K562 (cell line): Measurements from ENCODE around the gene CDHR2. TPM values are rescaled to one million over a fixed set of nuclear protein-coding genes. Genes with fewer than 3 reads are reported as not detected.

Experiments
- ATAC-seq: fragments of 200-7000 bp; cut with Tn5 transposase; 3 replicates; pipeline ENCODE4 v1.9.1; 2020; ENCODE audit warnings: moderate library complexity
- BruUV-seq: library from RNA; stranded (reverse); fragments of 400-500 nt; replicated peaks from 2 replicates; lab custom pipeline; 2021; lab: Mats Ljungman, UMichigan
- CTCF ChIA-PET: fragments of 300-600 bp; formaldehyde crosslinking; extraction: SDS; loops from one replicate; lab custom pipeline; 2021; ENCODE audit warnings: low intra/inter-chr PET ratio; lab: Yijun Ruan, JAX
- POLR2A ChIA-PET: fragments of 300-600, 350-650 bp; sonication (Branson Sonifier 250); formaldehyde crosslinking; extraction: SDS; loops from one replicate; lab custom pipeline; 2021; ENCODE audit warnings: antibody characterized with exemption, inconsistent platforms; lab: Yijun Ruan, JAX
- DNase-seq, 4 experiments: peaks; one replicate each; pipeline versions ENCODE4 v3.0.0 to v3.0.0-alpha.2; 2011 to 2018; ENCODE audit warnings: low spot score in 3 of 4, mixed read lengths in 3 of 4; ENCODE audit errors: extremely low read depth in 1 of 4
- FAIRE-seq: peaks from 2 replicates; lab custom pipeline; 2011; peaks lifted over from hg19 to GRCh38; lab: Jason Lieb, UNC
- H2AFZ ChIP-seq: 2 replicates; pipeline ENCODE4 v1.6.0; 2011; ENCODE audit warnings: low read depth, low read length, control low read depth, inconsistent platforms
- H3K27ac ChIP-seq: fragments of 200-600 bp; 3 replicates; pipeline ENCODE4 v1.8.0; 2011; ENCODE audit warnings: low read depth, mild to moderate bottlenecking, control low read depth, inconsistent platforms, low read length, moderate library complexity, mixed read lengths; ENCODE audit errors: extremely low read depth
- H3K27me3 ChIP-seq, 2 experiments: fragments of 300-600 bp in 1 of 2; 2 replicates in 1 of 2; 3 replicates in 1 of 2; pipeline versions ENCODE4 v1.6.0 to v1.8.0; 2011; ENCODE audit warnings: inconsistent platforms in 2 of 2, low read length in 2 of 2, mild to moderate bottlenecking in 1 of 2, mixed read lengths in 1 of 2, moderate library complexity in 1 of 2; ENCODE audit not compliant: control insufficient read depth in 2 of 2, insufficient read depth in 2 of 2
- H3K36me3 ChIP-seq: fragments of 300-600 bp; 3 replicates; pipeline ENCODE4 v1.8.0; 2011; ENCODE audit warnings: mild to moderate bottlenecking, low read length, inconsistent platforms; ENCODE audit not compliant: control insufficient read depth, insufficient read depth
- H3K4me1 ChIP-seq, 2 experiments: fragments of 200-600 bp in 1 of 2; replicated peaks in 1 of 2; 2 replicates in 1 of 2; 3 replicates in 1 of 2; pipeline versions ENCODE4 v1.5.1 to v1.8.0; 2011; ENCODE audit warnings: inconsistent platforms in 2 of 2, low read length in 2 of 2, mild to moderate bottlenecking in 1 of 2, mixed read lengths in 1 of 2, moderate library complexity in 1 of 2; ENCODE audit not compliant: control insufficient read depth in 2 of 2, insufficient read depth in 2 of 2
- H3K4me2 ChIP-seq: 2 replicates; pipeline ENCODE4 v1.6.1; 2011; ENCODE audit warnings: low read length, control low read depth, inconsistent platforms, mixed read lengths; ENCODE audit not compliant: insufficient read depth
- H3K4me3 ChIP-seq: fragments of 200-600 bp; sonication (generic), shearing (Covaris generic); 2 replicates; pipeline ENCODE4 v1.5.1; 2016; ENCODE audit warnings: control low read depth, inconsistent platforms
- H3K79me2 ChIP-seq: fragments of 200-600 bp; 3 replicates; pipeline ENCODE4 v1.8.0; 2011; ENCODE audit warnings: low read length, inconsistent platforms; ENCODE audit not compliant: control insufficient read depth, insufficient read depth
- H3K9ac ChIP-seq, 2 experiments: 2 replicates each; pipeline versions ENCODE4 v1.6.0 to v1.6.1; 2011; ENCODE audit warnings: low read depth in 2 of 2, low read length in 2 of 2, control low read depth in 1 of 2, inconsistent platforms in 1 of 2, mild to moderate bottlenecking in 1 of 2, mixed read lengths in 1 of 2; ENCODE audit not compliant: insufficient read depth in 1 of 2
- H3K9me1 ChIP-seq: one replicate; pipeline ENCODE4 v1.6.0; 2011; ENCODE audit warnings: inconsistent platforms, mild to moderate bottlenecking, low read length, moderate library complexity; ENCODE audit not compliant: control insufficient read depth, insufficient read depth
- H3K9me3 ChIP-seq: replicated peaks from 2 replicates; pipeline ENCODE4 v1.5.1; 2011; ENCODE audit warnings: low read depth, low read length, inconsistent platforms; ENCODE audit not compliant: control insufficient read depth, insufficient read depth
- H4K20me1 ChIP-seq: replicated peaks from 2 replicates; pipeline ENCODE4 v1.6.1; 2011; ENCODE audit warnings: low read length, inconsistent platforms, mixed read lengths; ENCODE audit not compliant: control insufficient read depth, insufficient read depth
- ARID1B ChIP-seq: fragments of 450-650 bp; IDR thresholded peaks from 2 replicates; pipeline ENCODE4 v1.6.1; 2016; ENCODE audit warnings: antibody characterized with exemption, mild to moderate bottlenecking, inconsistent platforms
- ESRRA ChIP-seq: fragments of 450-650 bp; IDR thresholded peaks from 2 replicates; pipeline ENCODE4 v1.6.1; 2014; ENCODE audit warnings: low read depth, mild to moderate bottlenecking, moderate library complexity, borderline replicate concordance
- GTF3C2 ChIP-seq: IDR thresholded peaks from 3 replicates; pipeline ENCODE4 v1.6.1; 2011; ENCODE audit warnings: borderline replicate concordance, mild to moderate bottlenecking, moderate library complexity; ENCODE audit not compliant: insufficient read length; ENCODE audit errors: extremely low read depth
- ZNF584 ChIP-seq: fragments of 200-800 bp; sonication (Bioruptor generic); IDR thresholded peaks from 2 replicates; pipeline ENCODE4 v1.6.1; 2016; ENCODE audit warnings: low read depth, mild to moderate bottlenecking, missing genetic modification characterization, missing compliant biosample characterization
- WGBS: fragments of 100-300 bp; shearing (Covaris generic); methylation state at CpG from one replicate; pipeline ENCODE4 v1.1.6; 2016; ENCODE audit warnings: low coverage, mixed read lengths; ENCODE audit not compliant: insufficient coverage; ENCODE audit errors: missing lambda C conversion rate; 5-methylcytosine and 5-hydroxymethylcytosine counted together
- in situ Hi-C: fragments of 300-500 bp; cut with MboI; formaldehyde crosslinking; loops from 4 replicates; pipeline ENCODE4 v1.15.0; 2018; ENCODE audit warnings: inconsistent platforms, mixed read lengths
- intact Hi-C: fragments of 100-400 bp; cut with micrococcal nuclease; formaldehyde crosslinking; loops from 2 replicates; pipeline ENCODE4 v1.14.2; 2022
- polyA plus RNA-seq, 8 experiments: library from polyadenylated mRNA; depleted of rRNA in 4 of 8; stranded (reverse) in 5 of 8; unstranded in 3 of 8; fragments of >200 nt; fragmentation: Nextera tagmentation in 2 of 8; fragmentation: Illumina TruSeq in 1 of 8; extraction: Ambion mirVana in 2 of 8; extraction: Trizol in 1 of 8; gene quantifications; 2 replicates each; pipeline versions ENCODE4 v1.2.1 to v1.2.3, GENCODE V29; 2011 to 2014; ENCODE audit warnings: inconsistent platforms in 1 of 8, missing spikeins in 1 of 8
- total RNA-seq, 7 experiments: library from RNA; depleted of rRNA in 6 of 7; stranded (reverse); fragments of >200 nt in 6 of 7; fragmentation: Illumina TruSeq in 2 of 7; extraction: Trizol in 2 of 7; gene quantifications; 2 replicates each; pipeline versions ENCODE4 v1.2.1 to v1.2.3, GENCODE V29; 2011 to 2021; ENCODE audit warnings: low replicate concordance in 1 of 7

The CDHR2 gene
- total and polyA plus RNA-seq, 9 of the 15 experiments (the other 6 are each of a cell fraction or from before 2014, with no cell fraction given), result 0.01 to 0.62 (median 0.09) TPM; not detected in 2

DNA sequence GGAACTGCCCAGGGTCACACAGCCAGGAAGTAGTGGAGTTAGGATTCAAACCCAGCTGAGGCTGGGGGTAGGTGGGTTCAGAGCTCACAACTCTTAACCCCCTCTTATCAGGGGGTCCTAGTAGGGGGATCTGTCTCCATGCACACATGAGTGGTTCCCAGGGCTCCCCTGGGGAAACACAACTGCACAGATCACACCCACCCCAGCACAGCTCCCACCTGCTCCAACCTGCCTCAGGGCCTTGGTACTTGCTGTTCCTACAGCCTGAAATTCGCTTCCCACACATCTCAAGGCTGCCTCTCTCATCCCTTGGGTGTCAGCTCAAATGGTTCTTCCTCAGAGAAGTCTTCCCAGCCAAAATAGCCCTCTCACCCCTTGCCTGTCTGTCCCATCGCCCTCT lies 76.4 kb downstream of the CDHR2 start:
- no peaks in the 10 kb centered on the region for H3K36me3 ChIP-seq
- no TSS peak for BruUV-seq
- no peak overlapping the region for H3K4me2 ChIP-seq
- intact Hi-C loops, result no loop called here
- WGBS, result 0% methylated on average over 2 of the region's 2 CpGs
- no peaks in the 10 kb centered on the region for H3K9me3 ChIP-seq
- peaks cover 12% of the 10 kb centered on the region; the same call in 1 of the 2 replicates for H4K20me1 ChIP-seq
- no peak for TF ChIP-seq ARID1B
- no peak for TF ChIP-seq GTF3C2
- TF ChIP-seq ZNF584, result no peak
- TF ChIP-seq ESRRA, result no peak
- ATAC-seq (no peak), DNase-seq (no peak), FAIRE-seq (no peak)
- ChIA-PET CTCF (no interaction called here), POLR2A (interaction anchor here (0.6 to 1.1 kb wide), 3 partner anchors 11 to 177 kb away, joined by 3 to 5 read pairs (median 3); partner anchors contain the start of genes FAF2 and TSPAN17)
- H3K9ac ChIP-seq, result no peak overlapping the region
- no peaks in the 10 kb centered on the region for H3K9me1 ChIP-seq
- no peak overlapping the region for H2AFZ ChIP-seq
- in situ Hi-C loops, result no loop called here
- peaks cover 0 to 33% of the 10 kb centered on the region in 2 experiments; a peak in 4 of 5 replicates for H3K4me1 ChIP-seq
- H3K79me2 ChIP-seq, result no peaks in the 10 kb centered on the region
- peaks cover 32 to 77% of the 10 kb centered on the region in 2 experiments for H3K27me3 ChIP-seq
- no peak overlapping the region for H3K27ac ChIP-seq
- no peak overlapping the region for H3K4me3 ChIP-seq
